HFFc6 (cell line): ENCODE results near the gene ZNF710. TPM values are rescaled to one million over a fixed set of nuclear protein-coding genes. Genes with fewer than 3 reads are reported as not detected.
A peak's percentile ranks its signal among the peaks of the same experiment; 100 is the strongest.

Source experiments
- DNase-seq: peaks from one replicate; pipeline ENCODE4 v3.0.0-alpha.2; 2018
- H3K27ac Mint-ChIP-seq: 2 replicates; pipeline ENCODE4 v1.8.0; 2020; ENCODE audit warnings: mild to moderate bottlenecking, mixed read lengths
- H3K27me3 Mint-ChIP-seq: 2 replicates; pipeline ENCODE4 v1.8.0; 2021; ENCODE audit warnings: mild to moderate bottlenecking, moderate library complexity, mixed read lengths; ENCODE audit not compliant: insufficient read depth
- H3K36me3 Mint-ChIP-seq: 2 replicates; pipeline ENCODE4 v1.8.0; 2021; ENCODE audit warnings: low read depth, mixed read lengths
- H3K4me1 Mint-ChIP-seq: 2 replicates; pipeline ENCODE4 v1.8.0; 2020; ENCODE audit warnings: low read depth, mixed read lengths
- H3K4me3 Mint-ChIP-seq: 2 replicates; pipeline ENCODE4 v1.8.0; 2020; ENCODE audit warnings: mild to moderate bottlenecking, moderate library complexity, mixed read lengths
- H3K9me3 Mint-ChIP-seq: 2 replicates; pipeline ENCODE4 v1.8.0; 2020; ENCODE audit warnings: mild to moderate bottlenecking, mixed read lengths
- CTCF ChIP-seq: fragments of 200-600 bp; sonication (generic); IDR thresholded peaks from 2 replicates; pipeline ENCODE4 v1.5.0; 2021; ENCODE audit warnings: antibody characterized with exemption, mild to moderate bottlenecking
- total RNA-seq, 6 experiments: library from RNA; stranded (reverse); fragmentation: NEBNext Ultra II Directional; extraction: Animal tissue kit (Norgen Biotek cat#: 25700); gene quantifications; 2 replicates in 1 of 6; 3 replicates in 5 of 6; pipeline ENCODE4 v1.2.3, GENCODE V29; 2021

The ZNF710 gene
- total RNA-seq, 6 experiments from 2014 or later = 17.6 to 23.3 (median 20.3) TPM

- no peak overlapping the region for H3K27ac Mint-ChIP-seq
- peaks cover 2% of the 10 kb centered on the region; the same call in 1 of the 2 replicates for H3K27me3 Mint-ChIP-seq
These were observed 24.4 kb downstream of the ZNF710 start for GRCh38 chr15:90025489-90026033.

GRCh38 chr15:90028376-90028944 is 27.3 kb downstream of the ZNF710 start:
- TF ChIP-seq CTCF = no peak
- H3K36me3 Mint-ChIP-seq = peaks cover 7% of the 10 kb centered on the region
- no peak overlapping the region for H3K27ac Mint-ChIP-seq
- peaks cover 2% of the 10 kb centered on the region; the same call in 1 of the 2 replicates for H3K27me3 Mint-ChIP-seq
- DNase-seq = no peak
- no peaks in the 10 kb centered on the region for H3K9me3 Mint-ChIP-seq
- H3K4me1 Mint-ChIP-seq = peaks cover 24% of the 10 kb centered on the region
- no peak overlapping the region for H3K4me3 Mint-ChIP-seq

More at GRCh38 chr15:90025489-90026033, 24.4 kb downstream of the ZNF710 start:
- H3K36me3 Mint-ChIP-seq = peaks cover 7% of the 10 kb centered on the region
- H3K4me3 Mint-ChIP-seq = no peak overlapping the region
- no peak for DNase-seq
- peaks cover 6% of the 10 kb centered on the region; the same call in 1 of the 2 replicates for H3K4me1 Mint-ChIP-seq
- no peaks in the 10 kb centered on the region for H3K9me3 Mint-ChIP-seq
- TF ChIP-seq CTCF = no peak

- Mint-ChIP-seq H3K9me3 (no peaks in the 10 kb centered on the region), H3K4me1 (peaks cover 30% of the 10 kb centered on the region), H3K4me3 (no peak overlapping the region), H3K27me3 (peaks cover 2% of the 10 kb centered on the region; the same call in 1 of the 2 replicates), H3K27ac (no peak overlapping the region), H3K36me3 (peaks cover 7% of the 10 kb centered on the region)
- no peak for TF ChIP-seq CTCF
- DNase-seq = no peak
These were observed 27.9 kb downstream of the ZNF710 start for GRCh38 chr15:90029024-90029423.

- H3K4me1 Mint-ChIP-seq = peaks cover 42% of the 10 kb centered on the region
These were observed 29.3 kb downstream of the ZNF710 start for GRCh38 chr15:90030376-90030775.

GRCh38 chr15:90031231-90031791 is 30.2 kb downstream of the ZNF710 start:
- Mint-ChIP-seq H3K27me3 (no peaks in the 10 kb centered on the region; the same call in 1 of the 2 replicates), H3K4me1 (peaks cover 46% of the 10 kb centered on the region), H3K9me3 (no peaks in the 10 kb centered on the region), H3K27ac (peak overlapping the region; percentile 62), H3K36me3 (peaks cover 10% of the 10 kb centered on the region), H3K4me3 (peak overlapping the region; percentile 30; the same call in 1 of the 2 replicates)
- no peak for TF ChIP-seq CTCF
- peak; percentile 32 for DNase-seq

More at GRCh38 chr15:90030376-90030775, 29.3 kb downstream of the ZNF710 start:
- no peaks in the 10 kb centered on the region for H3K9me3 Mint-ChIP-seq
- H3K27me3 Mint-ChIP-seq = no peaks in the 10 kb centered on the region; the same call in 1 of the 2 replicates
- TF ChIP-seq CTCF = no peak
- no peak overlapping the region for H3K4me3 Mint-ChIP-seq
- H3K27ac Mint-ChIP-seq = no peak overlapping the region
- peaks cover 7% of the 10 kb centered on the region for H3K36me3 Mint-ChIP-seq
- DNase-seq = no peak
